AG10803 (cell line): ENCODE results near the gene CTXN1.

ENCODE experiments used
- DNase-seq: peaks from one replicate; pipeline ENCODE4 v3.0.0; 2010; ENCODE audit warnings: low read depth
- H3K4me3 ChIP-seq: 2 replicates; pipeline ENCODE4 v1.5.1; 2011; ENCODE audit warnings: mild to moderate bottlenecking, low read length, control low read depth
- CTCF ChIP-seq: conservative IDR thresholded peaks from 2 replicates; pipeline ENCODE4 v1.5.1; 2011; ENCODE audit warnings: mild to moderate bottlenecking, low read length, control low read depth, inconsistent platforms

The CTXN1 gene

GRCh38 chr19:7968796-7969554 is 43.0 kb upstream of the CTXN1 start:
- no peak overlapping the region for H3K4me3 ChIP-seq
- no peak for TF ChIP-seq CTCF
- DNase-seq = peak; percentile 9

- DNase-seq = no peak
- H3K4me3 ChIP-seq = no peak overlapping the region
- no peak for TF ChIP-seq CTCF
Observed at GRCh38 chr19:7968008-7968795, 42.3 kb upstream of the CTXN1 start.

- DNase-seq = no peak
- no peak overlapping the region for H3K4me3 ChIP-seq
- TF ChIP-seq CTCF = no peak
Observed at GRCh38 chr19:7965921-7966665, 40.2 kb upstream of the CTXN1 start.

- no peak for DNase-seq
- no peak for TF ChIP-seq CTCF
Observed at GRCh38 chr19:7965259-7965841, 39.4 kb upstream of the CTXN1 start.

GRCh38 chr19:7963566-7963965 is 37.6 kb upstream of the CTXN1 start:
- DNase-seq = no peak
- H3K4me3 ChIP-seq = no peak overlapping the region
- no peak for TF ChIP-seq CTCF

More at GRCh38 chr19:7965259-7965841, 39.4 kb upstream of the CTXN1 start:
- H3K4me3 ChIP-seq = no peak overlapping the region

- no peak for DNase-seq
- no peak overlapping the region for H3K4me3 ChIP-seq
- TF ChIP-seq CTCF = no peak
Observed at GRCh38 chr19:7962644-7963268, 36.8 kb upstream of the CTXN1 start.
